Stomach (tissue), 9 donors: ENCODE results near the gene LRFN2. TPM values are rescaled to one million over a fixed set of nuclear protein-coding genes. Genes with fewer than 3 reads are reported as not detected.

ENCODE experiments used
- DNase-seq, 2 donors: peaks; one replicate each; pipeline versions ENCODE4 v3.0.0 to v3.0.0-alpha.2; 2013 to 2019
- H3K27ac ChIP-seq, 5 donors: fragments of 200-600 bp in 4 of 5; sonication (generic) in 4 of 5; one replicate each; pipeline ENCODE4 v1.5.1; 2013 to 2019; ENCODE audit warnings: mild to moderate bottlenecking in 1 of 5, moderate library complexity in 1 of 5
- H3K27me3 ChIP-seq, 3 donors: fragments of 200-600 bp; sonication (generic); one replicate each; pipeline ENCODE4 v1.5.1; 2017 to 2019; ENCODE audit warnings: mixed run types in 1 of 3
- H3K36me3 ChIP-seq, 4 donors: fragments of 200-600 bp; sonication (generic); 1 replicate in 3 of 4; 2 replicates in 1 of 4; pipeline ENCODE4 v1.5.1; 2016 to 2019
- H3K4me1 ChIP-seq, 4 donors: fragments of 200-600 bp; sonication (generic); one replicate each; pipeline ENCODE4 v1.5.1; 2016 to 2019
- H3K4me3 ChIP-seq, 4 donors: fragments of 200-600 bp; sonication (generic) in 3 of 4; one replicate each; pipeline ENCODE4 v1.5.1; 2016 to 2019; ENCODE audit warnings: mild to moderate bottlenecking in 1 of 4
- H3K9me3 ChIP-seq, 4 donors: fragments of 200-600 bp; sonication (generic); one replicate each; pipeline ENCODE4 v1.5.1; 2016 to 2019
- EP300 ChIP-seq: sonication (generic); formaldehyde crosslinking; IDR thresholded peaks from one replicate; pipeline ENCODE4 v1.6.1; 2017; ENCODE audit warnings: antibody characterized with exemption
- POLR2A ChIP-seq, 4 donors: fragments of 450-650 bp; IDR thresholded peaks; one replicate each; pipeline ENCODE4 v1.6.1; 2016; ENCODE audit warnings: antibody characterized with exemption in 4 of 4, control low read depth in 2 of 4, mild to moderate bottlenecking in 1 of 4, moderate library complexity in 1 of 4
- POLR2AphosphoS5 ChIP-seq, 3 donors: sonication (generic); formaldehyde crosslinking; IDR thresholded peaks; one replicate each; pipeline ENCODE4 v1.6.1; 2016; ENCODE audit warnings: antibody characterized with exemption in 3 of 3
- WGBS, 5 donors: extraction: QIAGEN DNeasy Blood & Tissue Kit in 3 of 5; methylation state at CpG; one replicate each; pipeline versions ENCODE4 v1.1.5 to v1.1.7; 2013 to 2018; 5-methylcytosine and 5-hydroxymethylcytosine counted together
- intact Hi-C: fragments of 100-400 bp; cut with DNase I; formaldehyde crosslinking; loops from one replicate; pipeline ENCODE4 v1.15.1; 2023; ENCODE audit warnings: low total_unique reads
- polyA plus RNA-seq, 3 donors: library from polyadenylated mRNA; stranded (reverse); fragments of 200-250 nt; gene quantifications; one replicate each; pipeline ENCODE4 v1.2.3, GENCODE V29; 2013
- total RNA-seq, 5 donors: library from RNA; depleted of rRNA; stranded (reverse); fragments of >200 nt; gene quantifications; one replicate each; pipeline versions ENCODE4 v1.1.0 to v1.2.3, GENCODE V29; 2014 to 2016
- TF ChIP-seq, protein P1 (sequence below), 7 experiments: fragments of 450-650 bp in 4 of 7; fragments of 200-600 bp in 3 of 7; sonication (generic) in 3 of 7; IDR thresholded peaks; one replicate each; pipeline ENCODE4 v1.5.1; 2016 to 2019; ENCODE audit warnings: antibody characterized with exemption in 7 of 7, control low read depth in 2 of 7, mild to moderate bottlenecking in 1 of 7
- donor health status: healthy with polysubstance abuse.
- donor health status: Bipolar disorder and iron deficiency.
- donor health status: healthy.

LRFN2 gene
- total and polyA plus RNA-seq, 8 donors, result 0.10 TPM; not detected in 7

DNA sequence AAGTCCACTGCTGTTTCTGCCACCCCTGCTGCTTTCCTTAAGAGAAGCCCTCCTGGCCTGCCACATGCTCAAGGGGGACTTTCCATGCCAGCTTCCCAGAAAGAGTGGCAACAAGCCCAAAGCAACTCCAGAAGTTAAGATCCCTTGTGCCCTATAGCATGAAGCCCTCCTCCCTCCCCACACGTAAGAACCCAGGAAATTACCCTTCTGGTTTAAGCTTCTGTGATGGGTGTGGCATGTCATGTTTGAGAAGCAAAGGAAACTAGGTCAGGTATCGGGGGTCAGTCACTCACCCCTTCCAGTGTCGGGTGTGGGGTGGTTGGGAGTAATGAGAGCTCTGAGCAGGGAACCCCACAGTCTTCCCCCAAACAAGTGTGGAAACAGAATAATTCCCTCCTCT is 196.1 kb downstream of the LRFN2 start:
- H3K9me3 ChIP-seq, result no peaks in the 10 kb centered on the region
- WGBS, 5 donors, result 32 to 59% (median 57%) methylated on average over 3 of the region's 3 CpGs

DNA sequence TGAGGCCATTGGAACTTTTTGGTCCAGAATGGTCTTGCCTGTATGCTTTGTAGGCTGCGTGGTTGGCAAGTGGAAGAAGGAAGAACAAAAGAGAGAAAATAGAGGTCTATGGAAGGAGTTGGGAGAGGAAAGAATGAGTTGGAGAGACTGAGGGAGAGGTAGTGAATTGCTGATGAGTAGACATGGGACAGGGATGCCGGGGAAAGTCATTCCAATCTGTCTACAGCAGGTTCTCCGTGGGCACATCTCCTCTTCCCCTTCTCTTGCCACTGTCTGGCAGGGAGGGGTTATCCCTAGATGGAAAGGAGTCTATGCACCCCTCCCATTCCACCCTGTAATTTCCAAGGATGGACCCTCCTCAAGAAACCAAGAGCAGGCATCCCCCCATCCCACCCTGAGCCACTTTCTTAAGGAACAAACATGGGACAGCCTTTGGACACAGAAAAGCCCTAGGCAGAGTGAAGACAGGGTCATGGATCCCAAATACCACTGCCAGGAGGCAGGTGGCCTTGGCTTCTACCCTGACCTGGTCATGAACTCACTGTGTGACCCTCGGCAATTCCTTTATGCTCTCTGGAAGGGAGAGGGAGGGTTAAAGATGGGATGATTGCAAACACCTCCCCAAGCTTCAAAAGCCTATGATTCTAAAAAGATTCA is 196.9 kb downstream of the LRFN2 start:
- DNase-seq, result no peak
- Histone ChIP-seq H3K9me3 (no peaks in the 10 kb centered on the region), H3K36me3 (no peaks in the 10 kb centered on the region), H3K27me3 (peaks cover 0 to 29% (median 0%) of the 10 kb centered on the region in 3 donors), H3K27ac (no peak overlapping the region), H3K4me3 (no peak overlapping the region), H3K4me1 (peaks cover 0 to 13% (median 6%) of the 10 kb centered on the region in 4 donors)
- intact Hi-C loops, result no loop called here
- WGBS, 5 donors, result 78 to 94% (median 93%) methylated on average over 4 of the region's 4 CpGs
- TF ChIP-seq EP300 (no peak), POLR2AphosphoS5 (IDR thresholded peaks at IDR 0.05) (no peak), POLR2A (IDR thresholded peaks at IDR 0.05) (no peak)
- TF ChIP-seq, protein P1, sequence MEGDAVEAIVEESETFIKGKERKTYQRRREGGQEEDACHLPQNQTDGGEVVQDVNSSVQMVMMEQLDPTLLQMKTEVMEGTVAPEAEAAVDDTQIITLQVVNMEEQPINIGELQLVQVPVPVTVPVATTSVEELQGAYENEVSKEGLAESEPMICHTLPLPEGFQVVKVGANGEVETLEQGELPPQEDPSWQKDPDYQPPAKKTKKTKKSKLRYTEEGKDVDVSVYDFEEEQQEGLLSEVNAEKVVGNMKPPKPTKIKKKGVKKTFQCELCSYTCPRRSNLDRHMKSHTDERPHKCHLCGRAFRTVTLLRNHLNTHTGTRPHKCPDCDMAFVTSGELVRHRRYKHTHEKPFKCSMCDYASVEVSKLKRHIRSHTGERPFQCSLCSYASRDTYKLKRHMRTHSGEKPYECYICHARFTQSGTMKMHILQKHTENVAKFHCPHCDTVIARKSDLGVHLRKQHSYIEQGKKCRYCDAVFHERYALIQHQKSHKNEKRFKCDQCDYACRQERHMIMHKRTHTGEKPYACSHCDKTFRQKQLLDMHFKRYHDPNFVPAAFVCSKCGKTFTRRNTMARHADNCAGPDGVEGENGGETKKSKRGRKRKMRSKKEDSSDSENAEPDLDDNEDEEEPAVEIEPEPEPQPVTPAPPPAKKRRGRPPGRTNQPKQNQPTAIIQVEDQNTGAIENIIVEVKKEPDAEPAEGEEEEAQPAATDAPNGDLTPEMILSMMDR (IDR thresholded peaks at IDR 0.05), result no peak

More for the DNA sequence above, 196.1 kb downstream of the LRFN2 start:
- H3K36me3 ChIP-seq, result no peaks in the 10 kb centered on the region
- H3K27me3 ChIP-seq, result peaks cover 0 to 29% (median 0%) of the 10 kb centered on the region in 3 donors
- H3K27ac ChIP-seq, result no peak overlapping the region
- H3K4me3 ChIP-seq, result no peak overlapping the region
- TF ChIP-seq POLR2AphosphoS5 (IDR thresholded peaks at IDR 0.05) (no peak), POLR2A (IDR thresholded peaks at IDR 0.05) (no peak), EP300 (no peak)
- TF ChIP-seq, protein P1 (IDR thresholded peaks at IDR 0.05), result no peak
- intact Hi-C loops, result no loop called here
- peak in 1 of 2 donors; percentile 40 for DNase-seq
- H3K4me1 ChIP-seq, result peaks cover 0 to 20% (median 12%) of the 10 kb centered on the region in 4 donors

DNA sequence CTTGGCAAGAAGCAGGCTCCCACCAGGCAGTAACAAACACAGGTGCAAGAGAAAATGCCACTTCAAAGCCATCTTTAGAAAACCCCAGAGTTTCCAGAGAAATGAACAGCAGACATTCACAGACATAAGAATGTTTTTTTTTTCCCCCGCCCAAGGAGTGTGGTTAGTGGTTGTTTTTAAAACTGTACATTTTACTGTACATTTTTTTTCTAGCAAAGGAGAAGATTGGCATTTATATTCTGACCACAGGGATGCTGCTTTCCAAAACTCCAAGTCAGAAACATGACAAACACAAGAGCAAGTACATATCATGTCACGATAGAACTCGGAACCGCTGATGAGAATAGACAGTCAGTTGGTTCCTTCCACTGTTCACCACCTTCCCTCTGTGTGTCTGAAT is 197.9 kb downstream of the LRFN2 start:
- TF ChIP-seq POLR2A (IDR thresholded peaks at IDR 0.05), result no peak
- no peak for TF ChIP-seq EP300
- TF ChIP-seq POLR2AphosphoS5 (IDR thresholded peaks at IDR 0.05), result no peak
- TF ChIP-seq, protein P1 (IDR thresholded peaks at IDR 0.05), result no peak
- intact Hi-C loops, result no loop called here

DNA sequence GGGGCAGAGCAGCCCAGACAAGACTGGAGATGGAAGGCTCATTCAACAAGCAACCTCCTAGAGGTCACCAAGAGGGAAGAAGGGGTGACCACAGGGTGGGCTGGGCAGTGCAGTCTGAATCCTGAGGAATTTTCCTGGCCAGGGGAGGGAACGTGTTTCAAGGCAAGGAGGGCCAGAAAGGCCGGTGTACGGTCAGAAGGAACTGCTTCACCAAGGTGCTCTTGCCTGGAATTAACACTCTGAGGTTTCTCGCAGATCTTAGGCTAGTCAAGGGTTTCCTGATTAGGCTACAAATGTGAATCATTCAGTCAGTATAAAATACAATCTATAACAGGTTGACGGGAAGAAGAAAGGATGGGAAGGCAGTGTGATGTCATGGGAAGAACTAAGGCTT is 199.3 kb downstream of the LRFN2 start:
- no peak overlapping the region for H3K4me3 ChIP-seq
- H3K9me3 ChIP-seq, result no peaks in the 10 kb centered on the region
- no peak overlapping the region for H3K27ac ChIP-seq
- intact Hi-C loops, result no loop called here
- H3K27me3 ChIP-seq, result peaks cover 0 to 29% (median 0%) of the 10 kb centered on the region in 3 donors
- peak in 1 of 2 donors; percentile 1 for DNase-seq
- TF ChIP-seq, protein P1 (IDR thresholded peaks at IDR 0.05), result no peak
- no peak for TF ChIP-seq POLR2AphosphoS5 (IDR thresholded peaks at IDR 0.05)
- TF ChIP-seq EP300, result no peak
- no peak for TF ChIP-seq POLR2A (IDR thresholded peaks at IDR 0.05)
- WGBS, 5 donors, result 83 to 91% (median 83%) methylated on average over 5 of the region's 5 CpGs
- peaks cover 0 to 10% (median 4%) of the 10 kb centered on the region in 4 donors for H3K4me1 ChIP-seq
- no peaks in the 10 kb centered on the region for H3K36me3 ChIP-seq

More for the DNA sequence above, 197.9 kb downstream of the LRFN2 start:
- no peak for DNase-seq
- no peaks in the 10 kb centered on the region for H3K36me3 ChIP-seq
- no peak overlapping the region for H3K27ac ChIP-seq
- peaks cover 0 to 29% (median 0%) of the 10 kb centered on the region in 3 donors for H3K27me3 ChIP-seq
- 79 to 93% (median 87%) methylated on average over 4 of the region's 4 CpGs for WGBS, 5 donors
- peaks cover 0 to 10% (median 4%) of the 10 kb centered on the region in 4 donors for H3K4me1 ChIP-seq
- H3K9me3 ChIP-seq, result no peaks in the 10 kb centered on the region
- no peak overlapping the region for H3K4me3 ChIP-seq
